NCI-H2227 (cell line): ENCODE data around the gene MET.
A peak's percentile ranks its signal among the peaks of the same experiment; 100 is the strongest.

Source experiments
- DNase-seq: peaks from one replicate; lab custom pipeline; 2025; ENCODE audit not compliant: unreplicated experiment; lab: John Stamatoyannopoulos, UW

MET gene

DNA sequence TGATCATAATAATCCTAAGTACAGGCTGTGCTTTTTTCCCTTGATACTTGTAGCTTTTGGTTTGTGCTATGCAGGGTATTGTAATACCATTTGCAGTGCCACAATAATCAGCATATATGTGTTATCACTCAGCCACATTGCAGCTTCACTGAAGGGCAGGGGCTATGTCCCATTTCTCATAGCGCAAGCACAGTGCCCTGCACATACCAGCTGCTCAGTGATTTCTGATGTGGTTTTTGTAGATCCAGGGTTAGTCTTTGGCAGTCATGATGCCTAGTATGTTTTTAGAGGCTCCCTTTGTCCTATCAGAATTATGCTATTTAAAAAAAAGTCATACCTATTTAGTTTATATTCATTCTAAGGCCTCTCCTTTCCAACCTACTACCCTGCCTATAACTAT is 25.8 kb downstream of the MET start:
- no peak for DNase-seq

DNA sequence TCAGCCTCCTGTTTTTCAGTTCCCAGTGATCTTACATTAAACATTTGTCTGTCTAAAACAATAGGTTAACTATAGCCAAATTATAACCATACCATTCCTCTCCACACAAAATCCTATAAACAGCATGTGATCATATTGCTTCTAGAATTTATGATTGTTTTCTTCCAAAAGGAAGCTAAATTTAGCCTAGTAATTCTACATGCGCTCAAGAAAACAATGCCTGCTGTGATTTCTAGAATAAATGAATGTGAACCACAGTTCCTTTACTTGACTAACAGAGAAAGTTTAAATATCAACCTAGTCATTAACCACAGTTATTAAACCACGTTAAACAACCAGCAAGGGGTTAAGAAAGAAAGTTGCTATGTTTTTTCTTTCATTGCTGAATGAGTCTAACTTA is 26.4 kb downstream of the MET start:
- DNase-seq = no peak

DNA sequence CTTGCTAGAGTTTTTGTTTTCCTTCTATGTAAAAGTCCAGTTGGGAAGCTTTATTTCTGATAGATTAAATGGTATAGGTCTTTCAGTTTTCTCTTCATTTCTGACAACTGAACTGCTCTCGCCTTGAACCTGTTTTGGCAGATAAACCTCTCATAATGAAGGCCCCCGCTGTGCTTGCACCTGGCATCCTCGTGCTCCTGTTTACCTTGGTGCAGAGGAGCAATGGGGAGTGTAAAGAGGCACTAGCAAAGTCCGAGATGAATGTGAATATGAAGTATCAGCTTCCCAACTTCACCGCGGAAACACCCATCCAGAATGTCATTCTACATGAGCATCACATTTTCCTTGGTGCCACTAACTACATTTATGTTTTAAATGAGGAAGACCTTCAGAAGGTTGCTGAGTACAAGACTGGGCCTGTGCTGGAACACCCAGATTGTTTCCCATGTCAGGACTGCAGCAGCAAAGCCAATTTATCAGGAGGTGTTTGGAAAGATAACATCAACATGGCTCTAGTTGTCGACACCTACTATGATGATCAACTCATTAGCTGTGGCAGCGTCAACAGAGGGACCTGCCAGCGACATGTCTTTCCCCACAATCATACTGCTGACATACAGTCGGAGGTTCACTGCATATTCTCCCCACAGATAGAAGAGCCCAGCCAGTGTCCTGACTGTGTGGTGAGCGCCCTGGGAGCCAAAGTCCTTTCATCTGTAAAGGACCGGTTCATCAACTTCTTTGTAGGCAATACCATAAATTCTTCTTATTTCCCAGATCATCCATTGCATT is 27.1 kb downstream of the MET start:
- no peak for DNase-seq

DNA sequence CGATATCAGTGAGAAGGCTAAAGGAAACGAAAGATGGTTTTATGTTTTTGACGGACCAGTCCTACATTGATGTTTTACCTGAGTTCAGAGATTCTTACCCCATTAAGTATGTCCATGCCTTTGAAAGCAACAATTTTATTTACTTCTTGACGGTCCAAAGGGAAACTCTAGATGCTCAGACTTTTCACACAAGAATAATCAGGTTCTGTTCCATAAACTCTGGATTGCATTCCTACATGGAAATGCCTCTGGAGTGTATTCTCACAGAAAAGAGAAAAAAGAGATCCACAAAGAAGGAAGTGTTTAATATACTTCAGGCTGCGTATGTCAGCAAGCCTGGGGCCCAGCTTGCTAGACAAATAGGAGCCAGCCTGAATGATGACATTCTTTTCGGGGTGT is 27.7 kb downstream of the MET start:
- DNase-seq = no peak

DNA sequence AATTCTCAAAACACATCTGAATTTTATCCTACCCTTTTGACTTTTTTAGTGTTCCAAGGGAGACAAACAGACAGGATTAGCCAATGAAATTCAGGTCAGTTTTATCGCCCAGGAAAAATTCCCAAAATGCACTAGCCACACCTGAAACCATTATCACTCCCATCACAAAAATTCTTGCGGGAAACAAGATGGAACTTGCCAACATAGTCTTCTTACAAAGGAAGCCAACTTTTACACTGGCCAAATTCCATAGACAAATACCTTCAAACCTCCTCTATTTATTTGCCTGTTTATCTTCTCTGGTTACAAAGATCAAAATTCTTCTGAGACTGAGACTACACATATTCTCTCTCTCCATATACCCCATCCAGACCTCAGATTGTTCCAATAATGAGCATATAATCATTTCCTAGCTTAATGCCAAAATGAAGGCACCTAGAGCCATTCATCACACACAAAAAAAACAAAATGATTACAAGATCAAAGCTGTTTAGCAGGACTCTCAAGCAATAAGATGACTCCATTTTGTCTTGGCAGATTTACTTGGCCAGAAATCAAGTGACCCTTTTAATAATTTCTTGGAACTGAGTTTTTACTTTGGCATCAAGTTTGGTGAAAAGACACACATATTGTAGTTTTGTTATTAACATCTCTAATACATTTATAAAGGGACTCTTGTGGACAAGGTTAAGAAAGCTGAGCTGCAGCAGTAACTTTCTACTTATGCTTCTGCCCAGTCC is 30.2 kb downstream of the MET start:
- DNase-seq = no peak

DNA sequence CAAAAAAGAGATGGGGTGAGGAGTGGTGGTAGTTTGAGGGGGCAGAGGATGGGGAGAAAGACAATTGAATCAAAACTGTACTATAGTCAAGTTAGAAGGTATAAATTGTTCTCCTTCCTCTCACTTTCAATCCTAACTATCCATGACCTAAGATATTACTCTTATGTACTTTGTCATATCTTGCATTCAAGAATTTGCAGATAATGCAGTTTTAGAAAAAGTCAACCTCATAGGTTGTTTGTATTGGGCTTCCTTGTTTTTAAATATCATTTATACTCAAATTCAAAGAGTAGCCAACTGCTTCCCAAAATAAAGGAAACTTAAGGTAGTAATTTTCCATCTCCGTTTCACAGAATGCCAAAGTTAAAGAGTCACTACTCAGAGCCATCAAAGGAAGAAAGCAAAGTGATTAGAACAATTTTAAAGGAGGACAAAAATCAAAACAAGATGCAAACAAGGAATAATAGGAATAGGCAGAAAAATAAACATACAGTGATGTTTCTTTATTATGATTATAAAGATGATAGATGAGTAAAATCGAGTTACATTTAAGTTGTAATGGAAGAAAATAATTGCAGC is 32.7 kb downstream of the MET start:
- no peak for DNase-seq

DNA sequence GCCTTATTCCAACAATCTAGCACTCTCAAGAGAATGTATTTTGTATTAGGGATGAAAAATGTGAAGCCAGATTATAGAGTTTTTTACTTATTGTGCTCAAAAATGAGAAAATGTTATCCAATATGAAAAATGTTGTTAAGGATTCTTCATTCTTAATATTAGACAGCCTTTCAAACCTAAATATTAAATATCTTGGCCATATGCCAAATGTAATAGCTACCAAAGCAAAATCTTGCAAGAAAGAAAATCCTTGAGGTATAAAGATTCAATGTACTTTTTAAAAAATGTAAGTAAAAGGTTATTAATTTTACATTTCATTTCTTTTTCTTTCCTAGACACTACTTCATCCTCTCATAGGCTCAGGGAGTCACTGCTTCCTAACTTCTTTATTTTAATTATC is 33.4 kb downstream of the MET start:
- no peak for DNase-seq

DNA sequence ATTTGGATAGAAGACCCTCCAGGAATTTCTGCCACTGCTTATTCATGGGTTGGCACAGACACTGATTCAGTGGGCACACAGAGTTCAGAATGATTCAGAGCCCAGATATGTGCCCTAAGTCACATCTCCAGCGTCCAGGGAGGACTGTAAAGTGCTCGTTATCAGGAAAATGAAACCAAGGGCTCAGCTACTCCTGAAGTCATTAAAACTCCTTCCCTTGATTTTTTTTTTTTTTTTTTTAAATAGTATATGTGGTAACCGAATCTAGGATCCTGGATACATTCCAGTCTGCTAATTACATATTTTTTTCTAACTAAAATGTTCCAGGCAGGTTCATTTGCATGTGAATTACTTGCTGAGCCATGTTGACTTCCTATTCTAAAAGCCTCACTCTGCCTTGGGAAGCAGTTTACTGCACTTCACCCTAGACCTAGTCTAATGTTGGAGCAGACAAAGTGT is 34.7 kb downstream of the MET start:
- no peak for DNase-seq

DNA sequence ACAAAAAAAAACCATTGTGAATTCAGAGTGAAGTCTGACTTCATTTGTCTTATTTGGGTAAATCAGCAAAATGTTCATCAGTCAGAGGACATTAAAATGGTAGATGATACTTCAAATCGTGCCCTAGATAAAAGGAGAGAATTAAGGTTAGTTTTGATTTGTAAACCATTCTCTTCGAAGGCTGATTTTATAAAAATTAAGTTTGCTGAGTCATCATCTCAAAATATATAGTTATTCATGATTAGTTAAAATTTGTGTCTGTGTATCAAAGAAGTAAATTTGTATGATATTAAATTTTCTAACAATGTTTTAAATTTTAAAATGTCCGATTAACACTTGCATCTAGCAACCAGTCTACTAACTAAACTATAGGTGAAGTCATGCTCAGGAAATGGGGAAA is 35.3 kb downstream of the MET start:
- DNase-seq = no peak

DNA sequence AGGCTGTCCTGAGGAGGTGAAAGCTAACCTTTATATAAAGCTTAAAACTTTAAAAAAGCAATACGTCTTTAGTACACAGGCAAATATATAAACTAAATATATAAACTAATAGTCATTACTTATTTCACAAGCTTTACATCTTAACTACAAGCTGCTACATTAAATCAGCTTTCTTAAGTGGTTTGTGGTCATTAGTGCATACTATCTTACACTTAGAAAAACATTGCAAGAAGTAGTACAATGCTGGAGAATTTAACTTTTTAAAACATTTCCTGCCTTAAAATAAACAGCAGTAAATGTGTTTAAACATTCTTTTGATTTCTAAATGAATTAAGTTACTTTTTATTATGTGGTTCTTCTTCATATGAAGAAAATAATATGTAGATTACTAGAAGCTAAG is 36.3 kb downstream of the MET start:
- DNase-seq = no peak

DNA sequence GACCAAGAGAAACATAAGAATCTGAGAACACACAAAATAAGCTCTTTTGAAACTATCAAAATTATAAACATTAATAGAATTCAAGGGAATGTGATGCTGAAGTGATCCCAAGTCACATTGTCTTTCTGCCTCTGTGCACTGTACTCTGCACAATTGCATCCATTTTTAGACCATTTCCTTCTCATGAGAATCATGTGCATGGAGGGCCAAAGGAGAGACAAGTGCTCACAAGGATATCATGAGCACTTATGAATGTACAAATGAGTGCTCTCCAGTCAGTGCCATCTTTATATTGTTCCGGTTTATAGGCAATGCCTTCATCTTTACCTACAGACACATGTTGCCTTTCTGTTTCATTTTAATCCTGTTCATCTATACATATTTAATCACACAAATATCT is 36.9 kb downstream of the MET start:
- no peak for DNase-seq

DNA sequence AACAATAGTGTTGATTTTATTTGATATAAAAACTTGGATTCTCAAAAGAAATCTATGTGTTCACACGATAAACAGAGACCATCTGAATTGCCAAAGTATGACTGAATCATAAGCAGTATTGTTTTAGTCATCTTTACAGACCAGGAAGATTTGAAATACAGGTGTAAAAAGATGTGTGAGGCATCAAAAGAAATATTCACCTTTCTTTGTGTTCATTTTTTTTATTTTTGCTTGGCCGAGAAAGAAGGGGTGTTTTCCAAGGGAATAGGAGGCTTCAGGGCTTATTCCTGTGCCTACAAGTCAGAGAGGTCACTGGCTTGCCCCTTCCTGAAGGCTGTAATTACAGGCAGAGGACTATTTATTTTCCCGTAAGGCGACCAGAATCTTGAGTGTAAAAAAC is 37.3 kb downstream of the MET start:
- no peak for DNase-seq

DNA sequence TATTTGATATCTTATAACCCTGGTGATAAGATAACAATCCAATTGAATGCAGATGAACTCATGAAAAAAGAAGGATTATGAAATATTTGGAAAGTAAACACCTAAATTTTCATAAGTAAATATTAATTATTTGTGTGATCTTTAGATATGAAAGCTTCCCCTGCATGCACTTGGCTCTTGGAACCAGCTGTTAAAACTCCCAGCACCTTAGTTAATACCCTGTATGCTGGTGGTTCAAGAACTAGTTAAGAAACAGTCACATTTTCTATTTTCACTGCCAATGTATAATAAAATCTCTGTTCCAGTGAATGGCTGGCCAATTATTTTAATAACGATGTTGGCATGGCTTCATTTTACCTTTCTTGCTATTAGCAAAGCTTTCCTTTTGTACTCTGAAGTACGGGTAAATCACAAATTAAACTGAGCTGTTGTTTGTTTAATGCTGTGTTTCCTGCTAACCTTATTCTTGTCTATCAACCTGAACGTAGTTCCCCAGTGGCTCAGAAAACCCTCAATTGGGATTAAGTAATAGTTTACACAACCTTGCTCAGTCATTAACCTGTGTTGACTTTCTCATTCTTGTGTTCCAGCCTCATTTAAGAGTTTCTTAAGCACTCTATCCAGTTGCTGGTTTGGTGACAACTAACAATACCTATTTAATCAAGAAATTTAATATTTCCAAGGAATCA is 38.9 kb downstream of the MET start:
- no peak for DNase-seq

DNA sequence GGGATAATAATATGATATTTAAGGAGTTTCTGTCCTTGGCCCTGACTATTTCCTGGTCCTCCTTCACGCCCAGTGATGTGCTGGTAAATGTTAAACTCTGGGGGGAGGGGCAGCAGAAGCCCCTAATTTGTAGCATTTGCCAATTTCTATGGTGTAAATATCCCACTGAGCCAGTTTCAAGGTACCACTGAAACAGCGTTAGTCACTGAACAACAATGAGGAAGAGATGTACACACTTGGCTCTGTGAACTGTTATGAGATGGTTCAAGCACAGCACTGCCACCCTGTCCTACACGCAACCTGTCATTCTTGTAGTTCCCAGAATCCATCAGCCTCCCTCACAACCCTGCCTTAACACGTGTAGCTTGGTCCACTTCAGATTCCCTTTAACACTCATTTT is 39.8 kb downstream of the MET start:
- no peak for DNase-seq

DNA sequence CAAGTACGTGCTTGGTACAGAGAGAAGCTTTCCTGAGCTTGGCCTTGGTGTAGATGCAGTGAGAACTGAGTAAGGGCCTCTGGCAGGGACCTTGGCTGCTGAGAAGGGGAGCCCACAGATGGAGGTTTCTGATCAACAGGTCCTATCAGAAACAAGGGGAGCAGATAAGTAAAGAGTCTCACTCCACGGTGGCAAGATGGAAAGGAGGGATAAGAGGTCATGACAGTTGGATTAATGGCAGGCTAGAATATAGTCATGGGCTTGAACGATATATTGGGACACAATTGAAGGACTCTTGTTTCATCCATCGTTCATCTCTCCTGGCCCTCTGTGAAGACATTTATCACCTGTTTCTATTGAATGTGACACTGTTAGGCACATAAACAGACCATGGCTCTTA is 41.5 kb downstream of the MET start:
- DNase-seq = no peak

DNA sequence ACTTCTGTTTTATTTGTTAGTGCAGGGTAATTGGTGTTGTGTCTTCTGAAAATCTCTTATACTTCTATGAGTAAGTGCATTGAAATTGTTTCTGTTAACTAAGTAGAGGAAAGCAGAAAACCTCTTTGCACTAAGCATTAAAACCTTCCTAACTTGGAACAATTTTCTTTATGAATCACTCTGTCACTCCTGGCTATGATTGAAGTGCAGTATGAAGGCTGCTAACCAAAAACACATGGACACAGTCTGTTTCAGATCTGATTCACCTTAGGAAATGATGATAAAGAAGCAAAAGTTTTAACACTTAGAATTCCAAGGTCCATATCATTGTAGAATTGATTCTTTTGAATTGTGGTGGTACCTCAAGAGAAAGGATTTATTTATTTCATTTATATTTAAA is 41.9 kb downstream of the MET start:
- no peak for DNase-seq

DNA sequence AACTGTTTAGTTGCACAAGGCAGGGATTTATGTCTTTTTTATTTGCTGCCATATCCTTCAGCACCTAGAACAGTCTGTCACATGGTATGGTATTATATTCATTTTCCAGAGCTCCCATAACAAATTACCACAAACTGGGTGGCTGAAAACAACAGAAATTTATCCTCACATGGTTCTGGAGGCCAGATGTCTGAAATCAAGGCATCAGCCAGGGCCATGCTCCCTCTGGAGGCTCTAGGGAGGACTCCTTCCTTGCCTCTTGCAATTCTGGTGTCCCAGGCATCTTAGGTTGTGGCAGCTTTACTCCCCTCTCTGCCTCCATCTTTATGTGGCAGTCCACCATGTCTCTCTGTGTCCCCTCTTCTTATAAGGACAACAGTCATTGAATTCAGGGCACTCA is 43.1 kb downstream of the MET start:
- DNase-seq = no peak

DNA sequence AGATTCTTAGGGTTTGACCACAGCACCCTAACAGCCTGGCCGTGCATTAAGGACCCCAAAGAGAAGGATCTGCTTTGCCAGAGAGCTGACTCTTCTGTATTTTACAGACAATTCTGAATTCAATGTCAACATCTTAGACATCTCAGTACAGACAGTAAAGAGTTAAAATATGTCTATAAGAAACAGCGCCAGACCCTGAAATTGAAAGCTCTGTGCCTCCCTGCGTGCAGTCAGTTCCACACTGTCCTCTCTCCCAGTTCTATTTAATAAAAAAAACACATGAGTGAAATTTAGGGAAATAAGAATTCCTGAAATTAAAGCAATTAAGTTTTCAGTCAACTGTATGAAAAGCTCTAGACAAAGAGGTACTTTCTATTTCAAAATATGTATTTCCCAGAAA is 45.1 kb downstream of the MET start:
- no peak for DNase-seq

DNA sequence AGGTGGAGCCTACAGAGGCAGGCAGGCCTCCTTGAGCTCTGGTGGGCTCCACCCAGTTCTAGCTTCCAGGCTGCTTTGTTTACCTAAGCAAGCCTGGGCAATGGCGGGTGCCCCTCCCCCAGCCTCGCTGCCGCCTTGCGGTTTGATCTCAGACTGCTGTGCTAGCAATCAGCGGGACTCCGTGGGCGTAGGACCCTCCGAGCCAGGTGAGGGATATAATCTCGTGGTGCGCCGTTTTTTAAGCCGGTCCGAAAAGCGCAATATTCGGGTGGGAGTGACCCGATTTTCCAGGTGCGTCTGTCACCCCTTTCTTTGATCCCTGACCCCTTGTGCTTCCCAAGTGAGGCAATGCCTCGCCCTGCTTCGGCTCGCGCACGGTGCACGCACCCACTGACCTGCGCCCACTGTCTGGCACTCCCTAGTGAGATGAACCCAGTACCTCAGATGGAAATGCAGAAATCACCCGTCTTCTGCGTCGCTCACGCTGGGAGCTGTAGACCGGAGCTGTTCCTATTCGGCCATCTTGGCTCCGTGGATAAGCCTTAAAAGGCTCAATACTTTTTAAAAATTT is 52.0 kb downstream of the MET start:
- peak; percentile 28 for DNase-seq

DNA sequence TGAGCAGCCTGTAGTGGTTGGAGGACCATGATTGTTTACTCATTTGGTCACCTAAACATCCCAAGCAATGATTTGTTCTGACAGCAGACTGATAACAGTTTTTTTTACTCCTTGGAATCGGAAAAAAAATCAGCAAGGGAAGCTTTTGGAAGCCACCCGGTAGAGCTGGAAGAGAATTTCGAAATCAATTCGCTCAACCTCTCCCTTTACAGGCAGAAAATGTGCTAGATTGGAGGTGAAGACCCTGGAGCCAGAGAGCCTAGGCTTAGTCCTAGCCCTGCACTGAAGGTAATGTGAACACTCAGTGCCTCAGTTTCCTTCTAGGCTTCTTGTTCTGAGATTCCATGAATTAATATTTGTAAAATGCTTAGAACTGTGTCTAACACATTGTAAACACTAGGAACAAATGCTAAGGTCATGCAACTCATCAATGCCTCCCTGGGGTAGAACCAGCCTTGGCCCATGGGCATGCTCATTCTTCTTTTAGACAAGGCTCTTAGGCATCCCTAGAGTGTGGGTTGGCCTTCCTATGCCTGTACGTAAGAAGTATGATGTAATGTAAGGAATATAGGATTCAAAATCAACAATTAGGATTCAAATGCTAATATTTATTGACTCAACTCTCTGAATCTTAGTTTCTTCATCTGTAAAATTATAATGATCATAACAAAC is 52.7 kb downstream of the MET start:
- no peak for DNase-seq

DNA sequence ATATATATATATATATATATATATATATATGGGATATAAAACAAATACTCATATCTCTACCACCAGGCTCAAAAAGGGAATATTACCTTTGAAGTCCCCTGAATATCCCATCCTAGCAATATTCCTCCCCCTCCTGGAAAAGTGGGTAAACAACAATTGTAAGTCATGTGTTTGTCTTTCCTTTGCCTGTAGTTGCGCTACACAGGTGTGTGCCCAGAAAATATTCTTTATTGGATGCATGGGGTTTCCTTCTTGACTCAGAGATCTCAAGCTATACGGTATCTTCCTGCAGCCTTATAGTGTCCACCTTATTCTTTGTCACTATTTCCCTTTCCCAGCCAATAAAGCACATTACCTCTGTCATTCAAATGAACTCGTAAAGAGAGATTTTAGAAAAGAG is 54.2 kb downstream of the MET start:
- DNase-seq = no peak
